Stimulated activated CD8-positive, alpha-beta memory T cell treated with anti-CD3 and anti-CD28 coated beads, Interleukin-4, amount 100 ng/mL, for 48 hours (primary cell): Measurements from ENCODE around the gene PTPN22.

ENCODE experiments used
- DNase-seq: peaks from one replicate; pipeline ENCODE4 v3.0.0-alpha.2; 2020

PTPN22 gene

DNA sequence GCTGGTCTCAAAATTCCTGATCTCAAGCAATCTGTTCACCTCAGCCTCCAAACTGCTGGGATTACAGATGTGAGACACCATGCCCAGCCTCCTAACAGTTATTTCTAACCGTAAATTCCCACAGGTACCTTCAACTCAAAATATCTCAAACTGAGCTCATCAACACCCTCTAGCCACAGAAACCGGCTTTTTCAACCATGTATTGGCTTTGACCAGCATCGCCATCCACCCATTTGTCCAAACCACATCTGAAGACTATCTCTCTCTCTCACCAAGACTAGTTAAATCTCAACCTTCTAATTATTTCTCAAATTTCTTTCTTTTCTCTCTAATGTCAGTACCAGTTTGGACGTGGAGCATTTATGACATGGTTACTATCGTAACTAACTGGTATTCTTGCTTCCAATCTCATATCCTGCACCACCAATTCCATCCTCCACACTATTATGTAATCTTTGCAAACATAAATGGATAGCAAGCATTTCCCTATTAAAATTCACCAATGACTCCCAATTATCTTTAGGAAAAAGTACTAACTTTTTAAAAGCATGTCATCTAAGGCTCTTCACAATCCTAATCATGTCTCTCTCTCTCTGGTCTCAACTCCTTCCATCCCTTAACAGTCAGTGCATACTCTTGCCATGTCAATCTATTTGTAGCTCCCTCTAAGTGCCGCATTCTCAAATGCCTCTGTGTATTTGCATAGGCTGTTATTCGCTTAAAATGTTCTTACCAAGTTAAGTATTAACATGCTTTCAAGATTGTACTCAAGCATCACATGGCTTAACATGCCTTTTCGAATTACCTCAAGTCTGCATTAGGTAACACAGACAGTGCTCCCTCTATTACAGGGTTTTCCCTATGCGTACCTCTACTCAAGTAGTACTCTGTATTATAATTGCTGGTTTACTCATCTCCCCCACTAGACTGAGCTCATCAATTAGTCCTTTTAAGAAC is 77.4 kb downstream of the PTPN22 start:
- no peak for DNase-seq

DNA sequence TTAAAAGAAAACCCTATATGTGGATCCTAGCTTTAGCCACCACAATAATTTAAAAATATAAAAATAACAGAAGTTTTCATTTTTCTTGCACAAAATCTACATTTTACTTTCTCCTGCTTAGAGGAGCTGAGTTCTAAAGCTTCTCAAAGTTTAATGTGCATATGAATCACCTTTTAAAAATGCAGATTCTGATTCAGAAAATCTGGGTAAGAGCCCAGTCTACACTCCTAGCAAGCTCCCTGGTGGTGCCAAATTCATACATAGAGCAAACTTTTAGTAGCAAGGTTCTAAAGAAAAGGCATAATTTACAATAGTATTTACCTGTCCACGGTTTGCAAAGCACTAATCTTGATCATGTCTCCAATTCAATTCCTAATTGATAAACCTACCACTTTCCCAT is 78.5 kb downstream of the PTPN22 start:
- DNase-seq: no peak

DNA sequence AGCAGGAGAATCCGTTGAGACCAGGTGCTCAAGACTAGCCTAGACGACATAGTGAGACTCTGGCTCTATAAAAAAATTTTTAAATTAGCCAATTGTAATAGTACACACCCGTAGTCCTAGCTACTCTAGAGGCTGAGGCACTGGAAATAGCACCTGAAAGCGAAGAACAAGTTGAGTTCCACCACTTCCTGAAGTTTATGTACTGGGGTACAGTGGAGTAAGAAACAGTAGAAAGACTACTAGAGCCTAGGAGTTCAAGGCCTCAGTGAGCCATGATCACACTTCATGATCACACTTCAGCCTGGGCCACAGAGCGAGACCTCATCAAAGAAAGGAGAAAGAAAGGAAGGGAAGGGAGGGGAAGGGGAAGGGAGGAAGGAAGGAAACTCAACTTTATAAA is 79.0 kb downstream of the PTPN22 start:
- no peak for DNase-seq

DNA sequence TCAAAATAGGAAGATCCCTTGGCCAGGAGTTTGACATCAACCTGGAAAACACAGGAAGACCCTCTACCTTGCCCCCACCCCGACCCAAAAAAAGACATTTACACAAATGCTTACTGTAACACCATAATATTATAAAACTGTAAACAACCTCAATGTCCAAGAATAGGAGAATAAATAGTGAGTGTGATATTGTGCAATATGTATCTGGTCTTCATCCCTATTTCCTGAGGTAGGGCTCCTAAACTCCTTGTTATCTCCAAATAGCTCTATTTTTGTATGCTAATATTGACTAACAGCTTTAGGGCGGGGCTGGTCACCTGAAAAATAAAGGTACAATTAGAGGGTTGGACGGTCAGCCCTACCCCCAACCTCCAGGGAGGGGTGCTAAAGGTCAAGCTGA is 82.7 kb downstream of the PTPN22 start:
- DNase-seq: no peak

DNA sequence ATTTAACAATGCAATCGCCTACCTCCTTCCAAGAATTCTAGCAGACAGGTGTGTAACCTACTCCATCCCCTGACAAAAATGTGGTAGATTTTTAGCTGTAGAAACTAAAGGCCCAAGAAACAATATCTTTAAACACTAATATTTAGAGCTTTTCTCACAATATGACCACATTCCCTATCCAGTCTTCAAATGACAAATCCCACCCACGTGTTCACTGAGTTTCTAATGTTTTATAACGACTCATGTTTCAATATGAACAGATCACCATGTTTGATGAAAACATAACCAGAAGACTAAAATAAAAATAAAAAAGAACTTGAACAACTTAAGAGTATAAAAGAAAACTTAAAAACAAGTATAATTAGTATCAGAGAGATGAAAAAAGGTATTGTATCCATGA is 83.8 kb downstream of the PTPN22 start:
- DNase-seq: no peak

DNA sequence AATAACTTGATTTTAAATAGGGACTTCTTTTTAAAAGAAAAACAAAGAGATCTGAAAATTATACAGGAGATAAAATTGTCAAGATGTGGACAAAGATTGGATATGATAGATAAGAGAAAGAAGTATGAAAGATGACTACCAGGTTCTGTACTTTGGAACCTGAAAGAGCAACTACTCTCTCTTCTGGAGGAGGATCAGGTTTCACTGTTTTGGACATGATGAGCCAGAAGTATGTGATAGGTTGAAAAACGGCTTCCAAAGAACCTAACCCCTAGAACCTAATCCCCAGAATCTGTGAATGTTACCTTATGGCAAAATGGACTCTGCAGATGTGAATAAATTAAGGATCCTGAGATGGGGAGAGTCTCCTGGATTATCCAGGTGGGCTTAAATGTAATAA is 85.4 kb downstream of the PTPN22 start:
- DNase-seq: no peak

DNA sequence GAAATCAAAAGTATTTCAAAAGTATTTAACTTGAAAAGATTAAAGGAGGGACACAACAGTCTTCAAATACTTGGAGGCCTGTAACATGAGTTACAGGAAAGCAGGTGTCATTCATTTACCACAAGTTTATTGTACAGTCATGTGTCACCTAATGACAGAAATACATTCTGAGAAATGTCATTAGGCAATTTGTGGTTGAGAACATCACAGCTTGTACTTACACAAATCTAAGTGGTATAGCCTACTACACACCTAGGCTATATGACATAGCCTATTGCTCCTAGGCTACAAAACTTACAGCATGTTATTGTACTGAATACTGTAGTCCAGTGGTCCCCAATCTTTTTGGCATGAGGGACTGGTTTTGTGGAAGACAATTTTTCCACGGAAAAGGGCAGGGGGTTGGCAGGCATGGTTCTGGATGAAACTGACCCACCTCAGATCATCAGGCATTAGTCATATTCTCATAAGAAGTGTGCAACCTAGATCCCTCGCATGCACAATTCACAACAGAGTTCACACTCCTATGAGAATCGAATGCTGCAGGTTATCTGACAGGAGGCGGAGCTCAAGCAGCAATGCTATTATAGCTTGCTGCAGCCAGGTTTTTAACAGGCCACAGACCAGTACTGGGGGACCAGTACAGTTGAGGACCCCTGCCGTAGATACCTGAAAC is 87.3 kb downstream of the PTPN22 start:
- peak; percentile 38 for DNase-seq

DNA sequence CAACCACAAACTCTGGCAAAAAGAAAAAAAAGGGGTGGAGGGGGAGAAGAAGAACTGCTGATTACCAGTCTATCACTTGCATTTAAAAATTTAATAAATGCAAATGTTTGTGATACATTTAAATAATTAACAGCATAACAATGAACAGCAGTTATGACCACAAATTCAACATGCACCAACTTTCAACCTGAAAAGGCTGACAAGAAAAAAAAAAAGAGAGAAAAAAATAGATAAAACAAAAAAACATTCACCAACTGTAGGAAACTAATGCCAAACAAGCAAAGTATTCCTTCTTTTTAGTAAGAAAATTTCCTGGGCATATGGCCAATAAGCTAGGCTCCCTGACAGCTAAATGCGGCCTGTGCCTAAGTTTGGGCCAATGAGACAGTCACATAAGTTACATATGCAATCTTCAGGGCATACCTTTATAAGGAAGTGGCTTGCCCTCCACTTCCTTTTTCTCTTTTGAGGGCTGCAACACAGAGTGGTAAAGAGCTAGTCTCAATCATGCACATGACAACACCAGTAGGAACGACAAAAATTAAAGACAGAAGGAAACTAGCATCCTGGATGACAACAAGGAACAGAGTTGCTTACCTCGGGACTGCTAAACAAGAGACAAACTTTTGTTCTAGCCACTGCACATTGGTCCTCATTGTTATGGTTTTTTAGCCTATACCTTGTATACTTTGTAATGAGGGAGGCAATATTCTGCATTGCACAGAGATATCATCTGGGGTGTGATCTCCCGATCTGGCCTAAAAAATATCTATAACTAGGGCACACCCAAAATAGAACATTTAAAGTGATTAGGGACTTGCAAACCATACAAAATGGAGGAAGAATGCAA is 88.0 kb downstream of the PTPN22 start:
- peak; percentile 43 for DNase-seq

DNA sequence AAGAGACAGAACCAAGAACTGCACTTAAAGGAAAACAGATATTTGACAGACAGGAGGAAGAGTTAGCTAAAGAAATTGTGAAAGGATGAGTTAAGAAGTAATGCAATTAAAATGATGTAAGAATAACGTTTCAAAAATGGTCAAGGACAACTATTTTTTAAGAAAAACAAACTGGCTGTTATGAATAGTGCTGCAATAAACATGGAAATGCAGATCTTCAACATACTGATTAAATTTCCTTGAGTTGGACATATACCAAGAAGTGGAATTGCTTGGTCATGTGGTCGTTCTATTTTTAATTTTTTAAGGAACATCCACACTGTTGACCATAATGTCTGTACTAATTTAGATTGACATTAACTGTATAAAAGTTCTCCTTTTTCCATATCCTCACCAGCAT is 89.1 kb downstream of the PTPN22 start:
- no peak for DNase-seq

DNA sequence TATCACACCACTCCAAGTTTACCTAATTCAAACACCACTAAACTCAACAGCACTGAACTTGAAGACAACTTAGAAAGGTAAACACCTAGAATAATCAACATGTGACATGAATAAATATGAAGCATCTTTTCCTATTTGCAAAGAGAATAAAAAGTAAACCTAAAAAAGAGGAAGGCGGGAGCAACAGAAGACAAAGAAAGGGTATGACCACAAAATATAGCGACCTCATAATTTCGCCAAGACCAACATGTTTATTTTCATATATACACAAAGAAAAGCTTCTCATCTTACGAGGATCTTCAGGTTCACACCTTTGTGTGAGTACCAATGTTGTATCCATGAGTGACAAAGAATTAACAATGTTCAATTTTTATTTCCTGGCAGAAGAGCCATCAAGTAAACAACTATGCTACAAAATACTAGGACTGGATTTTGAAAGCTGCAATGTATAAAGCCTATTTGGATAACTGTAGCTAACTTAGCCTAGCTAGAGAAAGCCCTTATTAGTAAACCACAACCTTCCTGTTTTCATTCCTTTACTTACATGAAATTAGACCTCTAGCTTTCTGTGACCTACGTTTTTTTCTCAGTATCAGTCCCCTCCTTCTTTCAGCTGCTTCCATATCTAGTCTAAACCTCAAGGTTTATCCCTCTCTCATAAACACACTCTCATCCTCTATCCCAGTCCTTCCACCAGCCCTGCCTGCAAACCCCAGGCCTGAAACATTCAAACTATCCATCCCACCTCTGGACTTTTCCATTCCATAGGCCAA is 91.0 kb downstream of the PTPN22 start:
- no peak for DNase-seq

DNA sequence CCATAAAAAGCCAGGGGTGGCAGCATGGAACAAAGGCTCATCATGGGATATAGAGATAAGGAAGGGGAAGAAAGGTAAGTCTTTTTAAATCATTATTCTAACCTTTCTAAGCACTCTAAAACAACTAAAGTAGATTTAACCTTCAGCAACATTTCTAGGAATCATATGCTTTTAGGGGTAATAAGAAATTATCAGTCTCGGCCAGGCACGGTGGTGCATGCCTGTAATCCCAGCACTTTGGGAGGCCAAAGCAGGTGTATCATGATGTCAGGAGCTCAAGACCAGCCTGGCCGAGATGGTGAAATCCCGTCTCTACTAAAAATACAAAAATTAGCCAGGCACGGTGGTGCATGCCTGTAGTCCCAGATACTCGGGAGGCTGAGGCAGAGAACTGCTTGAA is 92.0 kb downstream of the PTPN22 start:
- DNase-seq: no peak

DNA sequence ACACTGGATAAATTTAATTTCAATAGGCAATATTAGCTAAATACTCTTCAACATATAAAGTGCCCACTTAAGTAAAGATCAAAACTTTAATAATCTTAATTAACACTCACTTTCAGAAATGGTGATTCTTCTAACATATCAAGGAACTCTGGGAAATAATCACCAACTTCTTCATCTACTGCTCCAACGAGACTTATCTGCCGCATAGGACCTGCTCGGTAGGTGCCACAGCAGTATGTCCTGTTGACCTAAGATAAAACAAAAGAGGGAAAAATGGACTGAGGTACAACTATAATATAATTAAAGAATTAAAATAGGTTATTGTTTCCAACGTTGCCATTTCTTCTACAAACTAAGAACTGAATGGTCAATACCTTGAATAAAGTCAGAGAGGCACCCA is 94.0 kb downstream of the PTPN22 start:
- no peak for DNase-seq

DNA sequence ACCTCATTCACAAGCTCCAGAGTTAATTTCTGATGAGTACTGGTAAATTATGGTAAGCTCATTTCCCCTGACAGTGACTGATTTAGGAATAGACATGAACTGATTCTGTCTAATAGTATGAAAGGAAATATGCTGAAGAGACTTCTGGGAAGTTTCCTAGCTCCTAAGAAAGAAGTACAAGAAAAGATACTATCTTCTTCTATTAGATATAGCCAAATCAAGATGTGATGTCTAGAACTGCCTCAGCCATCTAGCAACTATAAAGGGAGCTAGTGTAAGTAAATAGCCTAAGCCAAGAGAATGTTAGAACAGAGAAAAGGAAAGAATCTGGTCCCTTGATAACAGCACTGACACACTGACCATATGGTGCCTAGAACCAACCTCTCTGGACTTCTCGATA is 101.5 kb downstream of the PTPN22 start:
- no peak for DNase-seq

DNA sequence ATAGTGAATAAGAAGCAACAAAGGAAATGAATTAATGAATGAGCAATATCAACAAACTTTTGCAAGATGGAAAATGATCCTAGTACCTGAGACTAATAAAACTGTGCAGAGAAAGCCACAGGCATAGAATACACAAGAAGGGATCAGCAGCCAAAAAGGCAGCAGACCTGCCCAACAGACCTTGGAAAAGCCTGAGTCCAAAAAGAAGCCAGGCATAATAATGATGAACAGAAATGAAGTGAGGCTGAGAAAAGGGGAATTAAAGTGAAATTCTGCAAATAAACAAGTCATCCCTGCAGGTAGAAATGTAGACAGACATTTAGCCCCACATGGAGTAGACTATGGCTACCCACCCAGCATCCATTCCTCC is 101.9 kb downstream of the PTPN22 start:
- no peak for DNase-seq

DNA sequence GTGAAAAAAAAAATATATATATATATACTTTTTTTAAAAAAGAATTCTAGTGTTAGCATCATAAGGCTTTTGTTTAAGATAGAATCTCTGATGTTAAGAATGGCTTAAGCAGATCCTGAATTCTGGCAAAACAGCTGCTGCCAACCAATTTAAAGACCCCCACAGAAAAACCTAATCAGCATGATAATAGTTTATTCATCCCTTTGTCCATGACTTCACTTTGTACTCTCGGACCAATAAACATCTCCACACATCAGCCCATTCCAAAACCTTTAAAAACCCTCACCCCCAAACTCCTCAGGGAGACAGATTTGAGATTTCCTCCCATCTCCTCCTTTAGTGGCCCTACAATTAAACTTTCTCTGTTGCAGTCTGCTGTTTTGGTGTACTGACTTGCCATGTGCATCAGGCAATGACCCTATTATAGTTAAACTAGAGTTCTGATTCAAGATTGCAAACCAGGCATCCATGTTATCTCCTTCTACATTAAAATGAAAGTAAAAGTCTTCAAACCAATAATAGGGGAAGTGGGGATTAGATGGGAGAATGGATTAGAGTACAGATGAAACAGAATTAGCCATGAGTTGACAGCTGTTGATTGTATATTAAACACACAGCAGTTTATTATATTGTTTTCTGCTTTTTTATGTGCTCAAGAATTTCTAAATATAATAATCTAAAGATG is 102.5 kb downstream of the PTPN22 start:
- DNase-seq: no peak

DNA sequence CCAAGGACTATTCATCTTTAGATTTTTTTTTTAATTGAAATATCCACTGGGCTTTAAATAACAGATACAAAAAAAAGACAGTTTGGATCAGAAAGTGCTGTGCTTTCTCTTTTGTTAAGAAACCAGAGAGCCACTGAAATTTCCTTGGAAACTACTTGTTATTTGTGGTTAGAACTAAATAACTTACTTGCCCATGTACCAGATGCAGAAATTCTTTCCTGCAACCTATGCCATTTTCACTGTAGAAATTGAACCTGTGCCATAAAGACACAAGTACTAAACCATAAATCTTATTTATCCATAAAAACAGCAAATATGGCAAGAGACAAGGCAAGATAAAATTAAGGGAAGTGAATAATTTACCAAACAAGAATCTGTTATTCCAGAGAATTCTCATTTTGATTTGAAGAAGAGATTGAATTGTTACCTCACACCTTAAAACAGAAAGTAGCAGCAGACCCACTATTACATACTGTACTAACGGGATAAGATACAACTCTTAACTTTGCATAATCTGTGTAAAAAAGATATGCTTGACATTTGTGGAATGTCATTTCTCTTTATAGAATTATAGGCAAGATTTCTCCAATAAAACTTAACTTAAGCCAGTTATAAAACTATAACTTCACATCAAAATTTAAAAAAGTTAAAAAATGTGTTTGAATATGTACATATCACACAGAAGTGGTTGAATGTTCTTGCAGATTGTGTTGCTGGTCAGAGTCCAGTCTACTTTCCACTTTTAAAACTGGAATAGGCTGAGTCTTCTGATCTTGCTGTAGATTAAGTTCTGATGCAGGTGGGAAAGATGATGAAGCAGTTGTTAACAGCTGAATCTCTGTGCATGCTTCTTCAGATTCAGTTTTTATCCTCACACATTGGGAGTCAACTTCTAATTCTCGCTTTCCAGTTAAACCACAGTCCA is 105.9 kb downstream of the PTPN22 start:
- no peak for DNase-seq
